Testis (tissue), 2 donors: Measurements from ENCODE around the gene FAM107B.

Experiments used
- CTCF ChIP-seq, 3 experiments: fragments of 450-650 bp in 2 of 3; fragments of 200-600 bp in 1 of 3; sonication (generic) in 1 of 3; IDR thresholded peaks; one replicate each; pipeline ENCODE4 v1.5.1; 2016 to 2019; ENCODE audit warnings: antibody characterized with exemption in 3 of 3, mild to moderate bottlenecking in 2 of 3, moderate library complexity in 1 of 3
- POLR2A ChIP-seq: fragments of 450-650 bp; IDR thresholded peaks from one replicate; pipeline ENCODE4 v1.6.1; 2017; ENCODE audit warnings: antibody characterized with exemption, mild to moderate bottlenecking, moderate library complexity

- TF ChIP-seq CTCF (IDR thresholded peaks at IDR 0.05) (no peak), POLR2A (no peak)
These were observed 208.2 kb downstream of the FAM107B start for GRCh38 chr10:14566498-14566897.
